Measurements from ENCODE around the gene PEMT.

DNA sequence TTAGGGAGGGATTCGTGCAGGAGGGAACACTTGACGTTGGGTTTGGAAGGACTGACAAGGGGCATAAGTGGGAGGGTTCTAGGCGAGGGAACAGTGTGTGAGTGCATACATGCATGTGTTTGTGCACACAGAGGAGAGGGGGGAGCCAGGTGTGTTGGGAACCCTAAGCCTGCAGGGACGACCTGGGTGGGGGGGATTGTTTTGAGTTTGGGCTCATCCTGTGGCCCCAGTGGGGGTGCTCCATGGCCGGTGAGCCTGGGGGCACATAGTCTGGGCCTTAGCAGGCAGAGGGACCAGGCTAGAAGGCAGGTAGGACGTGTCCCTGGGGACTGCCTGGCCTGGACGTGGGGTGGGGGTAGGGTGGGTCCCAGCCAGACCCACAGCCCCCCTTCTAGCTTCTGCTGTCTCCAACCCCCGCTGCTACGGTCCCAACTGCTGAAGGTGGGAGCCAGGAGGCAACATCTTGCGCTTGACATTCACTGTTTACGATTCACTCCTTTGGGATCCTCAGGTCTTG lies 83.4 kb downstream of the PEMT start:
- no peak for TF ChIP-seq CTCF (IDR thresholded peaks at IDR 0.05)
- TF ChIP-seq EP300 (IDR thresholded peaks at IDR 0.05), result no peak
- no peak for TF ChIP-seq POLR2A (IDR thresholded peaks at IDR 0.05; ENCODE audit: low read depth)
- TF ChIP-seq POLR2AphosphoS5 (IDR thresholded peaks at IDR 0.05), result no peak

Data from esophagus muscularis mucosa (tissue), 4 donors.